Measurements from ENCODE around the gene CEP131. TPM values are rescaled to one million over a fixed set of nuclear protein-coding genes. Genes with fewer than 3 reads are reported as not detected.
A peak's percentile ranks its signal among the peaks of the same experiment; 100 is the strongest.

The CEP131 gene
- total RNA-seq, 4 donors from 2014 or later = 9.2 to 35.0 (median 20.9) TPM

DNA sequence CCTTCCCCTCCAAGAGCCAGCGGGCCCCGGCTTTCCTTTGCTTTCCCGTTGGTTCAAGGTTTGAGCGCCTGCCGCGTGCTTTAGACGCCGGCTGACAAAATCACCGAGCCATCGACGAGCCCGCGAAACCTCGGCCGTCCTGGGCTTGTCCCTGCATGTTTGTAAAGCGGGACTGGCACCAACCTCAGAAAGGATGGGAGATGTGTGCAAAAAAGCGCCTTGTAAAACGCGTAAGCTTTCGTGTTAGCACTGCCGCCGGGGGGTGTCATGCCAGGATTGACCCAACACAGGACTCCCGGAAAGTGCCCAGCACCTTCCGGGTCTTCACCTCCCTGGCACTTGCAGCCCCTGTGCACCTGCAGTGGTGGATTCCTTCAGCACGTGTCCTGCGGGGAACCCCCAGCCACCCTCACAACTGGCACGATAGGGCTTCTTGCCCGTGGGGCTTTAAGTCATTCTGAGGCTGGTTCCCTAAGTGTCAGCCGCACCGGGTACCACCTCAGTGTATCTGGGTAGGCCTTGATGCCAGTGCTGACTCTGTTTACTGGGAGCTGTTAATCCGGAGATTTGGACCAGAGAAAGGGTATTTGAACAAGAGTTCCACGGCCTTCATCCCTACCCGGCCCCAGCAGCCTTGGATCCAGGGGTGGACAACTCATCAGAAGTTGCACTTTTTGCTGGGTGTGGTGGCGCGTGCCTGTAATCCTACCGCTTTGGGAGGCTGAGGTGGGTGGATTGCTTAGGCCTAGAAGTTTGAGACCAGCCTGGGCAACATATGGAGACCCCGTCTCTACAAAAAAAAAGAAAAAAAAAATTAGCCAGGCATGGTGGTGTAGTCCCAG lies 17.2 kb upstream of the CEP131 start:
- Histone ChIP-seq H3K36me3 (peaks cover 0 to 45% (median 0%) of the 10 kb centered on the region in 3 donors), H3K4me3 (peak overlapping the region; percentile 91 to 100 (median 96)), H3K27ac (peak overlapping the region in 3 of 4 donors; percentile 80 to 88 (median 86)), H3K9me3 (no peaks in the 10 kb centered on the region), H3K27me3 (no peaks in the 10 kb centered on the region), H3K4me1 (peaks cover 4 to 57% (median 25%) of the 10 kb centered on the region in 4 donors)
- WGBS, 2 donors = 17 to 23% methylated on average over 28 to 37 of the region's 37 CpGs
- DNase-seq (ENCODE audit: low spot score in 2 of 2) = no peak
- no peak for TF ChIP-seq EP300 (IDR thresholded peaks at IDR 0.05)
- TF ChIP-seq, protein P1, sequence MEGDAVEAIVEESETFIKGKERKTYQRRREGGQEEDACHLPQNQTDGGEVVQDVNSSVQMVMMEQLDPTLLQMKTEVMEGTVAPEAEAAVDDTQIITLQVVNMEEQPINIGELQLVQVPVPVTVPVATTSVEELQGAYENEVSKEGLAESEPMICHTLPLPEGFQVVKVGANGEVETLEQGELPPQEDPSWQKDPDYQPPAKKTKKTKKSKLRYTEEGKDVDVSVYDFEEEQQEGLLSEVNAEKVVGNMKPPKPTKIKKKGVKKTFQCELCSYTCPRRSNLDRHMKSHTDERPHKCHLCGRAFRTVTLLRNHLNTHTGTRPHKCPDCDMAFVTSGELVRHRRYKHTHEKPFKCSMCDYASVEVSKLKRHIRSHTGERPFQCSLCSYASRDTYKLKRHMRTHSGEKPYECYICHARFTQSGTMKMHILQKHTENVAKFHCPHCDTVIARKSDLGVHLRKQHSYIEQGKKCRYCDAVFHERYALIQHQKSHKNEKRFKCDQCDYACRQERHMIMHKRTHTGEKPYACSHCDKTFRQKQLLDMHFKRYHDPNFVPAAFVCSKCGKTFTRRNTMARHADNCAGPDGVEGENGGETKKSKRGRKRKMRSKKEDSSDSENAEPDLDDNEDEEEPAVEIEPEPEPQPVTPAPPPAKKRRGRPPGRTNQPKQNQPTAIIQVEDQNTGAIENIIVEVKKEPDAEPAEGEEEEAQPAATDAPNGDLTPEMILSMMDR (IDR thresholded peaks at IDR 0.05) = no peak
- no peak for TF ChIP-seq POLR2A (IDR thresholded peaks at IDR 0.05)

DNA sequence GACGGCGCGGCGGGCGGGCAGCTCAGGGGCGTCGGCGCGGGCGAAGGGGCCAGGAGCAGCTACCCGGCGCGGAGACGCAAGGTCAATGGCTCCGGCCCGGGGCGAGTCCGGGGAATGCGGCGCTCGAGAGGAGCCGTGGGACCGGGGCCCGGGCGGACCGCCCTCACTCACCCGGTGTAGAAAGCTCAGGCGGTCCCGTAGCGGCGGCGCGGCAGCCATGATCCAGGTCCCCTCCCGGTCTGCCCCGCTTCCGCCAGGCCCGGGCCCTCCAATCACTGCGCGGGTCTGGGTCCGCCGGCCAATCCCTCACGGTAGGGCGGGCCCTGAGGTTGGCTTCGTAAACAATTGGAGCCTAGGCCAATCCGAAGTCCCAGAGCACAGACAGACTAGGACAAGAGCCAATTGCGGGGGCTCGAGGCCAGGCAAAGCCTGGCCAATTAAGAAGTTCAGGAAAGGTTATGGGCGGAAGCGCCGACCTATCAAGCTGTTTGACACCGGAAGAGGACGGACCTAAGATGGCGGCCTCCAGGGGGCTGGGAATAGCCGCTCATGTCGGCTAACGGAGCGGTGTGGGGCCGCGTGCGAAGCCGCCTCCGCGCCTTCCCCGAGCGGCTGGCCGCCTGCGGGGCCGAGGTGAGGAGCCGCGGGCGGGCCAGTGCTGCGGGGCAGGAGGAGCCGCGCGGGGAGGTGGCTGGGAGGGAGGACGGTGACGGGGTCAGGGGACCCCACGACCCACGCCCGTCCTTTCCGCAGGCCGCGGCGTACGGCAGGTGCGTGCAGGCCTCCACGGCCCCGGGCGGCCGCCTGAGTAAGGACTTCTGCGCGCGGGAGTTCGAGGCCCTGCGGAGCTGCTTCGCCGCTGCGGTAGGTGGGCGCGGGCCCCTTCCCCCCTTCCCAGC lies 16.3 kb upstream of the CEP131 start, which contains the start of the genes NDUFAF8 and TEPSIN:
Gene NDUFAF8, plus strand, starts transcription at position 504 of the 899 bp plus-strand sequence. Its CDS starts 46 bp downstream, at position 550.
Gene TEPSIN, minus strand, starts transcription at position 241 of the 899 bp plus-strand sequence. Its CDS starts 22 bp downstream, at position 219.
- Histone ChIP-seq H3K27me3 (no peaks in the 10 kb centered on the region), H3K9me3 (no peaks in the 10 kb centered on the region), H3K36me3 (peaks cover 0 to 44% (median 0%) of the 10 kb centered on the region in 3 donors), H3K4me1 (peaks cover 4 to 58% (median 25%) of the 10 kb centered on the region in 4 donors), H3K27ac (peak within 1 kb of the TSS; percentile 49 to 88 (median 83)), H3K4me3 (peak within 1 kb of the TSS; percentile 91 to 100 (median 96))
- peak; percentile 96 to 98 for DNase-seq (ENCODE audit: low spot score in 2 of 2)
- 0% methylated on average over 58 to 74 of the region's 100 CpGs for WGBS, 2 donors
- TF ChIP-seq, protein P1 (IDR thresholded peaks at IDR 0.05) = peak in 2 of 5 experiments; percentile 1 to 61
- peak in 1 of 2 donors; percentile 57 for TF ChIP-seq POLR2A (IDR thresholded peaks at IDR 0.05)
- TF ChIP-seq EP300 (IDR thresholded peaks at IDR 0.05) = peak; percentile 73 to 78

DNA sequence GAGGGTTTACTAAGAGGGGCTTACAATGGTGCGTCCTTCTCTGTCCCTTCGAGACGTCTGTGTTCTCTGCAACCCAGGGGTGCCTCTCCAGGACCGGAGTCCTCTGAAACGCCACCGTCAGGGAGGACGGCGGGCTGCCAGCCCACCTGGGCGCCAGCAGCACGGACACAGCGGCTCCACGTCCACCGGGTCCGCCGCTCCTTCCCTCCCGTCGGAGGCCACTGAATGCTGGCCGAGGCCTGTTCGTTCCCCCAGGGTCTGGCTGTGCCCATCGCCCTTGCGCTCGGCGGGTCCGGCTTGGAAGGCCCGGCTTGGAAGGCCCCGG lies 15.7 kb upstream of the CEP131 start:
- Histone ChIP-seq H3K9me3 (no peaks in the 10 kb centered on the region), H3K4me1 (peaks cover 4 to 58% (median 25%) of the 10 kb centered on the region in 4 donors), H3K27ac (peak overlapping the region in 3 of 4 donors; percentile 49 to 80 (median 73)), H3K27me3 (no peaks in the 10 kb centered on the region), H3K4me3 (peak overlapping the region; percentile 68 to 100 (median 95)), H3K36me3 (peaks cover 0 to 50% (median 0%) of the 10 kb centered on the region in 3 donors)
- DNase-seq (ENCODE audit: low spot score in 2 of 2) = no peak
- TF ChIP-seq, protein P1 (IDR thresholded peaks at IDR 0.05) = no peak
- 0% methylated on average over 1 to 12 of the region's 26 CpGs for WGBS, 2 donors

DNA sequence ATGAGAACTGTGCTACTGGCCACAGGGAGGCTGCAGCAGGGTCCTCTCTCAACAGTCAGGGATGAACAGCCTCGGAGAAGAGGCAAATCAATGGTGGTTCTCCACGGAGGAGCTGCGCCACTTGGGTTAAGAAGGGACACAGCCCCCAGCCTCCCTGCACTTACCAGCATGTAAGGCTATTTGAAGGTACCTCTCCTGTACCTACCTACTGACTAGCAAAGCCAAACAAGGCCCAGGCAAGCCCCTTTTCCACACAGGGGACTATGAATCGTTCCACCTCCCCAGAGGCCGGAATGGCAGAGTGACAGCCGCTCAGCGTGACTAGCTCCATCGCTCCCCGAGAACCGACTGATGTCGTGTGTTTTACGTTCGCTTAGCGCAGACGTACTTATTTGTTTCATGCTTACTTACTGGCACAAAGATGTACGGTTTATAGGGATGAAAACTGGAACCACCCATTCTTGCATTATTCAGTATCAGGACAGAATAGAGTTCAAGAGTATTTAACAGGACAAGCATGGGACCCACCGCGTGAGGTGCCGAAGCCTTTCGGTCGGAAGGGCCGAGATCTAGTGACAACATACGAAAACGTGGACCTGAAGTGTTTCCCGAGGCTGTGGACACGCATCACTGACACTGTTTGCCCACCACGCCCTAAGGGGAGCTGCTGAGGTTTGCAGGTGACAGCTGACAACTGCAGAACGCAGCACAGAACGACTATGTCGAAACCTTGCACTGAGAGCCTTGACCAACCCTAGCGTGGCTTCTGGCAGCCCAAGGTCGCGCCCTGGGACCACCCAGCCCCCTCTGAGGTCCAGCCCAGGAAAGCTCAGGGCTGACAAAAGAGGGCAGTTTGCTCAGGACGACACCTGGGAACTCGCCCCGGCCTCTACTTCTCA lies 15.1 kb upstream of the CEP131 start:
- no peak for DNase-seq (ENCODE audit: low spot score in 2 of 2)
- Histone ChIP-seq H3K27ac (peak overlapping the region in 1 of 4 donors; percentile 73), H3K36me3 (peaks cover 0 to 53% (median 0%) of the 10 kb centered on the region in 3 donors), H3K4me3 (peak overlapping the region; percentile 68 to 100 (median 95)), H3K9me3 (no peaks in the 10 kb centered on the region), H3K4me1 (peaks cover 4 to 58% (median 25%) of the 10 kb centered on the region in 4 donors), H3K27me3 (no peaks in the 10 kb centered on the region)
- TF ChIP-seq POLR2A (IDR thresholded peaks at IDR 0.05) (no peak), EP300 (IDR thresholded peaks at IDR 0.05) (no peak)
- TF ChIP-seq, protein P1 (IDR thresholded peaks at IDR 0.05) = no peak
- 63 to 64% methylated on average over 34 of the region's 36 CpGs for WGBS, 2 donors

Data from tibial nerve (tissue), 4 donors.